Suprapubic skin (tissue), 3 donors: Measurements from ENCODE around the gene PPP6C.
"Not testable (repeated sequence)": the region's sequence is repeated elsewhere in the genome, so short reads cannot be mapped to it uniquely, and the experiment has no call there.

ENCODE experiments used
- POLR2A ChIP-seq, 2 donors: fragments of 450-650 bp; IDR thresholded peaks; one replicate each; pipeline ENCODE4 v1.6.1; 2017; ENCODE audit warnings: antibody characterized with exemption in 2 of 2, mild to moderate bottlenecking in 2 of 2, moderate library complexity in 2 of 2
- TF ChIP-seq, protein P1 (sequence below), 2 donors: fragments of 200-600 bp in 1 of 2; fragments of 450-650 bp in 1 of 2; sonication (generic) in 1 of 2; IDR thresholded peaks; one replicate each; pipeline ENCODE4 v1.5.1; 2016 to 2019; ENCODE audit warnings: antibody characterized with exemption in 2 of 2, mild to moderate bottlenecking in 1 of 2, moderate library complexity in 1 of 2

DNA sequence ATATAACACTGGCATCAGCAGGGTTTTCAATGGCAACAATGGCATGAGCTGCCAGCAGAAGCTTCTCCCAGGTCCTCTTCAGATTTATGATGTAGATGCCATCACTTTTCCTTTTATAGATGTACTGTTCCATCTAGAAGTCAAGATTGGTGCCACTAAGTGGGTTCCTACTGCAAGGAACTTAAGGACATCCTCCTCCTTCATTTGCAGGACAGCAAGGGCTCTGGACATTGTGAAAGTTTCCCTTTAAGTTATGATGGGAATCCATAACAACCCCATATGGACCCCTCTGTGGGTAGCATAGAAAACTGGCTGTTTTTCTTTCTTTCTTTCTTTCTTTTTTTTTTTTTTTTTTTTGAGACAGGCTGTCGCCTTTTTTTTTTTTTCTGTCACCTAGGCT, 6.0 kb upstream of the PPP6C start:
- TF ChIP-seq, protein P1, sequence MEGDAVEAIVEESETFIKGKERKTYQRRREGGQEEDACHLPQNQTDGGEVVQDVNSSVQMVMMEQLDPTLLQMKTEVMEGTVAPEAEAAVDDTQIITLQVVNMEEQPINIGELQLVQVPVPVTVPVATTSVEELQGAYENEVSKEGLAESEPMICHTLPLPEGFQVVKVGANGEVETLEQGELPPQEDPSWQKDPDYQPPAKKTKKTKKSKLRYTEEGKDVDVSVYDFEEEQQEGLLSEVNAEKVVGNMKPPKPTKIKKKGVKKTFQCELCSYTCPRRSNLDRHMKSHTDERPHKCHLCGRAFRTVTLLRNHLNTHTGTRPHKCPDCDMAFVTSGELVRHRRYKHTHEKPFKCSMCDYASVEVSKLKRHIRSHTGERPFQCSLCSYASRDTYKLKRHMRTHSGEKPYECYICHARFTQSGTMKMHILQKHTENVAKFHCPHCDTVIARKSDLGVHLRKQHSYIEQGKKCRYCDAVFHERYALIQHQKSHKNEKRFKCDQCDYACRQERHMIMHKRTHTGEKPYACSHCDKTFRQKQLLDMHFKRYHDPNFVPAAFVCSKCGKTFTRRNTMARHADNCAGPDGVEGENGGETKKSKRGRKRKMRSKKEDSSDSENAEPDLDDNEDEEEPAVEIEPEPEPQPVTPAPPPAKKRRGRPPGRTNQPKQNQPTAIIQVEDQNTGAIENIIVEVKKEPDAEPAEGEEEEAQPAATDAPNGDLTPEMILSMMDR (IDR thresholded peaks at IDR 0.05) = not testable (repeated sequence)
- not testable (repeated sequence) for TF ChIP-seq POLR2A (IDR thresholded peaks at IDR 0.05)
